HCT116 (cell line): ENCODE measurements around the gene SLC7A1. TPM values are rescaled to one million over a fixed set of nuclear protein-coding genes. Genes with fewer than 3 reads are reported as not detected.

Source experiments
- ATAC-seq: fragments of 200-7000 bp; cut with Tn5 transposase; 2 replicates; pipeline ENCODE4 v1.9.1; 2020; ENCODE audit warnings: mild to moderate bottlenecking, moderate library complexity
- BruUV-seq: library from RNA; stranded (reverse); fragments of 400-500 nt; replicated peaks from 2 replicates; lab custom pipeline; 2021; lab: Mats Ljungman, UMichigan
- CTCF ChIA-PET: fragments of 300-600 bp; sonication (Branson Sonifier 250); formaldehyde crosslinking; loops from one replicate; lab custom pipeline; 2021; ENCODE audit warnings: antibody characterized with exemption; lab: Charles Lee
- POLR2A ChIA-PET: fragments of 300-600, 350-600 bp; sonication (Branson Sonifier 250); formaldehyde crosslinking; loops from one replicate; lab custom pipeline; 2021; ENCODE audit warnings: antibody characterized with exemption; lab: Charles Lee
- RAD21 ChIA-PET, 2 experiments: fragments of 300-600 bp; sonication (Branson Sonifier 250); formaldehyde crosslinking; loops; one replicate each; lab custom pipeline; 2023; ENCODE audit warnings: low total read pairs in 2 of 2; ENCODE audit not compliant: uncharacterized antibody in 2 of 2, unreplicated experiment in 2 of 2, low non-redundant PET in 1 of 2; lab: Charles Lee
- DNase-seq: peaks from one replicate; pipeline ENCODE4 v3.0.0-alpha.2; 2010; ENCODE audit warnings: low read depth, low spot score
- H2AFZ ChIP-seq: fragments of 200-600 bp; shearing (Covaris generic), sonication (generic); 2 replicates; pipeline ENCODE4 v1.6.1; 2017; ENCODE audit warnings: low read depth, mixed run types, mixed read lengths, antibody characterized with exemption, low read length; ENCODE audit not compliant: poor library complexity, severe bottlenecking
- H3K27ac ChIP-seq: 2 replicates; pipeline ENCODE4 v1.5.1; 2012; ENCODE audit warnings: low read depth, low read length
- H3K27me3 ChIP-seq: fragments of 200-600 bp; sonication (generic); 2 replicates; pipeline ENCODE4 v1.6.1; 2016; ENCODE audit warnings: mixed run types, low read length, mixed read lengths; ENCODE audit not compliant: insufficient read depth
- H3K36me3 ChIP-seq, 2 experiments: fragments of 200-500 bp in 1 of 2; fragments of 200-600 bp in 1 of 2; sonication (Bioruptor generic) in 1 of 2; sonication (generic) in 1 of 2; 2 replicates each; pipeline versions ENCODE4 v1.5.1 to v1.6.1; 2014 to 2016; ENCODE audit warnings: low read length in 2 of 2, inconsistent platforms in 1 of 2, mixed read lengths in 1 of 2, mixed run types in 1 of 2; ENCODE audit not compliant: insufficient read depth in 2 of 2, control insufficient read depth in 1 of 2
- H3K4me1 ChIP-seq, 2 experiments: fragments of 200-600 bp in 1 of 2; sonication (generic) in 1 of 2; 2 replicates each; pipeline versions ENCODE4 v1.5.1 to v1.6.1; 2012 to 2017; ENCODE audit warnings: low read length in 2 of 2, inconsistent platforms in 1 of 2, mild to moderate bottlenecking in 1 of 2, mixed read lengths in 1 of 2, mixed run types in 1 of 2, moderate library complexity in 1 of 2; ENCODE audit not compliant: insufficient read depth in 2 of 2, control insufficient read depth in 1 of 2
- H3K4me2 ChIP-seq: fragments of 200-600 bp; sonication (generic); 2 replicates; pipeline ENCODE4 v1.6.1; 2017; ENCODE audit warnings: mixed run types, low read length, mixed read lengths
- H3K4me3 ChIP-seq, 2 experiments: fragments of 200-600 bp in 1 of 2; sonication (generic) in 1 of 2; replicated peaks in 1 of 2; 2 replicates each; pipeline ENCODE4 v1.5.1; 2011 to 2016; ENCODE audit warnings: low read length in 2 of 2, control low read depth in 1 of 2, low read depth in 1 of 2, mild to moderate bottlenecking in 1 of 2, mixed read lengths in 1 of 2, mixed run types in 1 of 2
- H3K79me2 ChIP-seq: fragments of 200-600 bp; sonication (generic); 2 replicates; pipeline ENCODE4 v1.6.1; 2017; ENCODE audit warnings: mild to moderate bottlenecking, mixed run types, low read length, moderate library complexity, mixed read lengths; ENCODE audit not compliant: insufficient read depth
- H3K9ac ChIP-seq: fragments of 200-600 bp; sonication (generic); 2 replicates; pipeline ENCODE4 v1.6.1; 2016; ENCODE audit warnings: low read length, mixed read lengths
- H3K9me2 ChIP-seq: fragments of 200-600 bp; sonication (generic), shearing (Covaris generic); 2 replicates; pipeline ENCODE4 v1.6.1; 2017; ENCODE audit warnings: mixed run types, mild to moderate bottlenecking, moderate library complexity; ENCODE audit not compliant: insufficient read depth
- H3K9me3 ChIP-seq, 2 experiments: fragments of 200-500 bp in 1 of 2; fragments of 200-600 bp in 1 of 2; sonication (Bioruptor generic) in 1 of 2; sonication (generic) in 1 of 2; 2 replicates each; pipeline ENCODE4 v1.6.1; 2014 to 2017; ENCODE audit warnings: low read length in 2 of 2, mixed read lengths in 2 of 2, inconsistent platforms in 1 of 2, low read depth in 1 of 2, mild to moderate bottlenecking in 1 of 2, mixed run types in 1 of 2, moderate library complexity in 1 of 2; ENCODE audit not compliant: control insufficient read depth in 1 of 2, insufficient read depth in 1 of 2
- H4K20me1 ChIP-seq: fragments of 200-600 bp; sonication (generic), shearing (Covaris generic); 2 replicates; pipeline ENCODE4 v1.6.1; 2017; ENCODE audit warnings: mixed run types, mild to moderate bottlenecking, moderate library complexity; ENCODE audit not compliant: insufficient read depth
- CEBPB ChIP-seq: IDR thresholded peaks from 2 replicates; pipeline ENCODE4 v1.6.1; 2012; ENCODE audit warnings: low read depth
- EGR1 ChIP-seq: IDR thresholded peaks from 2 replicates; pipeline ENCODE4 v1.6.1; 2012; ENCODE audit warnings: low read depth
- ELF1 ChIP-seq: IDR thresholded peaks from 2 replicates; pipeline ENCODE4 v1.6.1; 2012; ENCODE audit warnings: low read depth, borderline replicate concordance
- FOSL1 ChIP-seq: IDR thresholded peaks from 2 replicates; pipeline ENCODE4 v1.6.1; 2012; ENCODE audit warnings: low read depth
- JUND ChIP-seq: IDR thresholded peaks from 2 replicates; pipeline ENCODE4 v1.6.1; 2012
- SIN3A ChIP-seq: IDR thresholded peaks from 2 replicates; pipeline ENCODE4 v1.6.1; 2012; ENCODE audit warnings: low read depth
- SP1 ChIP-seq: IDR thresholded peaks from 2 replicates; pipeline ENCODE4 v1.6.1; 2012; ENCODE audit warnings: low read depth
- YY1 ChIP-seq: IDR thresholded peaks from 2 replicates; pipeline ENCODE4 v1.6.1; 2011; ENCODE audit warnings: low read length, low read depth, moderate library complexity, mild to moderate bottlenecking; ENCODE audit not compliant: insufficient replicate concordance; ENCODE audit errors: extremely low read depth
- ZNF274 ChIP-seq: fragments of 200-500 bp; sonication (Bioruptor generic); IDR thresholded peaks from 2 replicates; pipeline ENCODE4 v1.6.1; 2014; ENCODE audit warnings: mild to moderate bottlenecking, low read depth, low read length, inconsistent platforms
- intact Hi-C: fragments of 100-400 bp; cut with micrococcal nuclease; formaldehyde crosslinking; loops from 2 replicates; pipeline ENCODE4 v1.10.0; 2022
- total RNA-seq: library from RNA; stranded (reverse); gene quantifications from one replicate; pipeline ENCODE4 v1.2.1, GENCODE V29; 2021; ENCODE audit not compliant: unreplicated experiment
- TF ChIP-seq, protein P1 (sequence below): IDR thresholded peaks from 2 replicates; pipeline ENCODE4 v1.6.1; 2012; ENCODE audit warnings: low read depth
- TF ChIP-seq, protein P2 (sequence below): IDR thresholded peaks from 2 replicates; pipeline ENCODE4 v1.6.1; 2012

Gene SLC7A1
- total RNA-seq, 1 experiment from 2014 or later: 124 TPM

DNA sequence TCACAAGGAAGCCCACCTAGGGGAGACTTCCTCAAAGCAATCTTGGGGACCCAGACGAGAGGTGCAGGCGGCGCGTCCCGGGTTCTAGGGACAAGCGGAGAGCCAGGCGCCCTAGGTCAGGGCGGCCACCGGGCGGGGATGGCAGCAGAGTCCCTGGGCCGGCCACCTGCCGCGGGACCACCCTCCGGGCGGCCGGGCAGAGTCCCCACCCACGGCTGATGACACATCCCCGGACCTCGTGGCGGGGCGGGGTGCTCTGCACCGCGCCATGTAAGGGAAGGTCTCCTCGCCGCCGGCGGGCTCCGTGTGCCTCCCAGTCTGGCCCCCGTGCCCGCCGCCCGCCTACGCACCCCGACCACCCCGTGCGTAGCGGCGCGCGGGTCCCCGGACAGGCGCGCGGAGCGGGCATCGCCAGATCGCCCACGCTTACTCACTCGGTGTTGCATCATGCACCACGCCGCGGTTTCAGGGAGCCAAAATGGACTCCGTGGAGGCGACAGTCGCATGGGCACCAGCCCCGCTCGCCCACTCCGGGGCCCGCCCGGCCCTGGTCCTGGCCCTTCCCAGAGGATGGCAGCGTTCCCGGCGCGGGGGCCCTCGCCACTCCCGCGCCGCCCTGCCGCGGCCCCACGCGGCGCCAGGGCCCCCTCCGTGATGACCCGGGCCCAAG lies 643 bp downstream of the SLC7A1 start (continued):
- TF ChIP-seq ZNF274: no peak
- TF ChIP-seq YY1: no peak
- TF ChIP-seq CEBPB: no peak; the same call in 1 of the 2 replicates

DNA sequence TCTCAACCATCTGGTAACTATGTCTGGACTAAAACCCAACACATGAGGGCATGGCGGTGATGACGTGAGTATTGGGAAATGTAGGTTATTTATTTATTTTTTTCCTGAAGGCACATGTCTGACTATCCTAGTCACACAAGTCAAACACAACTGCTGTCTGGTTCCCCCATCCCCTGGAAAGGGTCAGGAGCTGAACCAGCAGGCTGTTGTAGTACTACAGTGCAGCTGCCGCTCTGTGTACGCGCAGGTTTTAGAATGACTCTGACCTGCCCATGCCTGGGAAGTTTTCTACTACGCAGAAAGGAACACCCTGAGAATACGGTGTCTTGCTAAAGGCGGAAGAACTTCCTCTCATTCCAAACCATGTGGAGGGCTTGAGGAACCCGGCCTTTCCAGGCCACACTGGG lies 1.2 kb downstream of the SLC7A1 start:
- H3K4me3 ChIP-seq: peak overlapping the region; percentile 72 to 82
- no peaks in the 10 kb centered on the region for H3K9me3 ChIP-seq
- peak overlapping the region; percentile 95 for H3K9ac ChIP-seq
- ChIA-PET CTCF (no interaction called here), POLR2A (no interaction called here), RAD21 (no interaction called here)
- peaks cover 58% of the 10 kb centered on the region for H3K79me2 ChIP-seq
- intact Hi-C loops: loop anchor here (10.0 kb wide), 1 partner anchor 250 kb away; no protein-coding TSS in a partner anchor
- H3K4me1 ChIP-seq: peaks cover 12 to 32% of the 10 kb centered on the region in 2 experiments
- H3K27ac ChIP-seq: peak overlapping the region; percentile 95
- TF ChIP-seq ELF1 (no peak), JUND (no peak), EGR1 (no peak), CEBPB (no peak), FOSL1 (no peak), SP1 (no peak), SIN3A (no peak; the same call in none of the 2 replicates), ZNF274 (no peak)
- TF ChIP-seq, protein P1, sequence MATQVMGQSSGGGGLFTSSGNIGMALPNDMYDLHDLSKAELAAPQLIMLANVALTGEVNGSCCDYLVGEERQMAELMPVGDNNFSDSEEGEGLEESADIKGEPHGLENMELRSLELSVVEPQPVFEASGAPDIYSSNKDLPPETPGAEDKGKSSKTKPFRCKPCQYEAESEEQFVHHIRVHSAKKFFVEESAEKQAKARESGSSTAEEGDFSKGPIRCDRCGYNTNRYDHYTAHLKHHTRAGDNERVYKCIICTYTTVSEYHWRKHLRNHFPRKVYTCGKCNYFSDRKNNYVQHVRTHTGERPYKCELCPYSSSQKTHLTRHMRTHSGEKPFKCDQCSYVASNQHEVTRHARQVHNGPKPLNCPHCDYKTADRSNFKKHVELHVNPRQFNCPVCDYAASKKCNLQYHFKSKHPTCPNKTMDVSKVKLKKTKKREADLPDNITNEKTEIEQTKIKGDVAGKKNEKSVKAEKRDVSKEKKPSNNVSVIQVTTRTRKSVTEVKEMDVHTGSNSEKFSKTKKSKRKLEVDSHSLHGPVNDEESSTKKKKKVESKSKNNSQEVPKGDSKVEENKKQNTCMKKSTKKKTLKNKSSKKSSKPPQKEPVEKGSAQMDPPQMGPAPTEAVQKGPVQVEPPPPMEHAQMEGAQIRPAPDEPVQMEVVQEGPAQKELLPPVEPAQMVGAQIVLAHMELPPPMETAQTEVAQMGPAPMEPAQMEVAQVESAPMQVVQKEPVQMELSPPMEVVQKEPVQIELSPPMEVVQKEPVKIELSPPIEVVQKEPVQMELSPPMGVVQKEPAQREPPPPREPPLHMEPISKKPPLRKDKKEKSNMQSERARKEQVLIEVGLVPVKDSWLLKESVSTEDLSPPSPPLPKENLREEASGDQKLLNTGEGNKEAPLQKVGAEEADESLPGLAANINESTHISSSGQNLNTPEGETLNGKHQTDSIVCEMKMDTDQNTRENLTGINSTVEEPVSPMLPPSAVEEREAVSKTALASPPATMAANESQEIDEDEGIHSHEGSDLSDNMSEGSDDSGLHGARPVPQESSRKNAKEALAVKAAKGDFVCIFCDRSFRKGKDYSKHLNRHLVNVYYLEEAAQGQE: no peak
- TF ChIP-seq, protein P2, sequence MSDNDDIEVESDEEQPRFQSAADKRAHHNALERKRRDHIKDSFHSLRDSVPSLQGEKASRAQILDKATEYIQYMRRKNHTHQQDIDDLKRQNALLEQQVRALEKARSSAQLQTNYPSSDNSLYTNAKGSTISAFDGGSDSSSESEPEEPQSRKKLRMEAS: no peak; the same call in none of the 2 replicates
- no TSS peak for BruUV-seq
- no peaks in the 10 kb centered on the region; a peak in 1 of 4 replicates for H3K36me3 ChIP-seq
- DNase-seq (no peak), ATAC-seq (peak; percentile 14; the same call in 1 of the 2 replicates)
- no peaks in the 10 kb centered on the region for H3K9me2 ChIP-seq
- no peaks in the 10 kb centered on the region for H3K27me3 ChIP-seq
- H2AFZ ChIP-seq: no peak overlapping the region
- peaks cover 10% of the 10 kb centered on the region; the same call in 1 of the 2 replicates for H4K20me1 ChIP-seq
- peak overlapping the region; percentile 87 for H3K4me2 ChIP-seq
